Trophoblast cell (in vitro differentiated cells and primary cell): ENCODE results near the gene TXN.

Experiments
- DNase-seq, 2 donors: peaks; one replicate each; pipeline ENCODE4 v3.0.0-alpha.2; 2016
- H2AFZ ChIP-seq: 2 replicates; pipeline ENCODE4 v1.6.1; 2013; ENCODE audit warnings: low read length, moderate library complexity, mild to moderate bottlenecking; ENCODE audit not compliant: insufficient read depth, poor library complexity
- H2AK5ac ChIP-seq: 2 replicates; pipeline ENCODE4 v1.6.1; 2013; ENCODE audit warnings: mild to moderate bottlenecking, low read length
- H2BK120ac ChIP-seq: 2 replicates; pipeline ENCODE4 v1.6.1; 2013; ENCODE audit warnings: low read length, mild to moderate bottlenecking, moderate library complexity; ENCODE audit not compliant: insufficient read depth, poor library complexity
- H2BK12ac ChIP-seq: 2 replicates; pipeline ENCODE4 v1.6.1; 2013; ENCODE audit warnings: mild to moderate bottlenecking, low read length, moderate library complexity
- H2BK5ac ChIP-seq: 2 replicates; pipeline ENCODE4 v1.6.1; 2013; ENCODE audit warnings: low read length, low read depth, moderate library complexity, mild to moderate bottlenecking; ENCODE audit not compliant: poor library complexity
- H3K14ac ChIP-seq: 2 replicates; pipeline ENCODE4 v1.6.1; 2013; ENCODE audit warnings: mild to moderate bottlenecking, low read length
- H3K18ac ChIP-seq: 2 replicates; pipeline ENCODE4 v1.6.1; 2013; ENCODE audit warnings: mild to moderate bottlenecking, low read length
- H3K23ac ChIP-seq: 2 replicates; pipeline ENCODE4 v1.6.1; 2013; ENCODE audit warnings: low read length
- H3K27ac ChIP-seq: 2 replicates; pipeline ENCODE4 v1.5.1; 2013; ENCODE audit warnings: low read depth, mild to moderate bottlenecking, inconsistent platforms, low read length, moderate library complexity
- H3K27me3 ChIP-seq: 2 replicates; pipeline ENCODE4 v1.6.1; 2013; ENCODE audit warnings: inconsistent platforms, mild to moderate bottlenecking, low read length, moderate library complexity; ENCODE audit not compliant: insufficient read depth
- H3K36me3 ChIP-seq, 2 experiments: 1 replicate in 1 of 2; 2 replicates in 1 of 2; pipeline ENCODE4 v1.6.1; 2013; ENCODE audit warnings: low read length in 2 of 2, mild to moderate bottlenecking in 2 of 2, moderate library complexity in 1 of 2; ENCODE audit not compliant: insufficient read depth in 2 of 2, control insufficient read depth in 1 of 2
- H3K4ac ChIP-seq: 2 replicates; pipeline ENCODE4 v1.6.1; 2013; ENCODE audit warnings: low read depth, mild to moderate bottlenecking, low read length, moderate library complexity
- H3K4me1 ChIP-seq, 2 experiments: 1 replicate in 1 of 2; 2 replicates in 1 of 2; pipeline ENCODE4 v1.6.1; 2013; ENCODE audit warnings: low read length in 2 of 2, mild to moderate bottlenecking in 2 of 2, moderate library complexity in 1 of 2; ENCODE audit not compliant: insufficient read depth in 2 of 2, control insufficient read depth in 1 of 2
- H3K4me2 ChIP-seq: 2 replicates; pipeline ENCODE4 v1.6.1; 2013; ENCODE audit warnings: inconsistent platforms, mild to moderate bottlenecking, low read length, moderate library complexity
- H3K4me3 ChIP-seq: 2 replicates; pipeline ENCODE4 v1.5.1; 2013; ENCODE audit warnings: mild to moderate bottlenecking, low read depth, low read length, inconsistent platforms
- H3K79me1 ChIP-seq: one replicate; pipeline ENCODE4 v1.6.1; 2013; ENCODE audit warnings: low read length
- H3K79me2 ChIP-seq: 2 replicates; pipeline ENCODE4 v1.6.1; 2013; ENCODE audit warnings: low read length, mild to moderate bottlenecking; ENCODE audit not compliant: control insufficient read depth, insufficient read depth, poor library complexity
- H3K9ac ChIP-seq: 2 replicates; pipeline ENCODE4 v1.6.1; 2013; ENCODE audit warnings: mild to moderate bottlenecking, low read length
- H3K9me3 ChIP-seq: 2 replicates; pipeline ENCODE4 v1.6.1; 2013; ENCODE audit warnings: low read depth, mild to moderate bottlenecking, control low read depth, inconsistent platforms, low read length; ENCODE audit not compliant: insufficient read depth
- H4K12ac ChIP-seq: 2 replicates; pipeline ENCODE4 v1.6.1; 2013; ENCODE audit warnings: low read depth, mild to moderate bottlenecking, low read length, moderate library complexity
- H4K8ac ChIP-seq: 2 replicates; pipeline ENCODE4 v1.6.1; 2013; ENCODE audit warnings: low read depth, mild to moderate bottlenecking, low read length, moderate library complexity
- H4K91ac ChIP-seq: one replicate; pipeline ENCODE4 v1.6.1; 2013; ENCODE audit warnings: low read depth, mild to moderate bottlenecking, low read length, moderate library complexity
- WGBS: extraction: QIAGEN DNeasy Blood & Tissue Kit; methylation state at CpG from one replicate; pipeline ENCODE4 v1.1.7; 2013; ENCODE audit warnings: missing lambda C conversion rate; ENCODE audit not compliant: insufficient read length, insufficient coverage; ENCODE audit errors: extremely low coverage; 5-methylcytosine and 5-hydroxymethylcytosine counted together

Gene TXN

GRCh38 chr9:110257956-110258355, 1.6 kb upstream of the TXN start:
- H4K12ac ChIP-seq = no peak overlapping the region
- peaks cover 7 to 12% of the 10 kb centered on the region in 2 experiments for H3K4me1 ChIP-seq
- no peak overlapping the region for H2AFZ ChIP-seq
- no peak overlapping the region for H4K91ac ChIP-seq
- no peaks in the 10 kb centered on the region for H3K36me3 ChIP-seq
- no CpG with 5 or more reads among the region's 1 CpG for WGBS
- H4K8ac ChIP-seq = no peak overlapping the region
- peaks cover 15% of the 10 kb centered on the region for H3K79me1 ChIP-seq
- no peaks in the 10 kb centered on the region for H3K27me3 ChIP-seq
- no peak overlapping the region for H2BK120ac ChIP-seq
- no peak overlapping the region for H2BK12ac ChIP-seq
- no peak for DNase-seq
- no peak overlapping the region for H3K4me2 ChIP-seq
- no peak overlapping the region for H2BK5ac ChIP-seq
- H3K18ac ChIP-seq = no peak overlapping the region
- no peak overlapping the region for H3K9ac ChIP-seq
- no peak overlapping the region for H2AK5ac ChIP-seq
- H3K14ac ChIP-seq = no peak overlapping the region
- H3K9me3 ChIP-seq = peaks cover 4% of the 10 kb centered on the region
- H3K4me3 ChIP-seq = no peak overlapping the region
- no peak overlapping the region for H3K23ac ChIP-seq
- H3K27ac ChIP-seq = no peak overlapping the region
- H3K79me2 ChIP-seq = peaks cover 24% of the 10 kb centered on the region
- H3K4ac ChIP-seq = no peak overlapping the region

DNA sequence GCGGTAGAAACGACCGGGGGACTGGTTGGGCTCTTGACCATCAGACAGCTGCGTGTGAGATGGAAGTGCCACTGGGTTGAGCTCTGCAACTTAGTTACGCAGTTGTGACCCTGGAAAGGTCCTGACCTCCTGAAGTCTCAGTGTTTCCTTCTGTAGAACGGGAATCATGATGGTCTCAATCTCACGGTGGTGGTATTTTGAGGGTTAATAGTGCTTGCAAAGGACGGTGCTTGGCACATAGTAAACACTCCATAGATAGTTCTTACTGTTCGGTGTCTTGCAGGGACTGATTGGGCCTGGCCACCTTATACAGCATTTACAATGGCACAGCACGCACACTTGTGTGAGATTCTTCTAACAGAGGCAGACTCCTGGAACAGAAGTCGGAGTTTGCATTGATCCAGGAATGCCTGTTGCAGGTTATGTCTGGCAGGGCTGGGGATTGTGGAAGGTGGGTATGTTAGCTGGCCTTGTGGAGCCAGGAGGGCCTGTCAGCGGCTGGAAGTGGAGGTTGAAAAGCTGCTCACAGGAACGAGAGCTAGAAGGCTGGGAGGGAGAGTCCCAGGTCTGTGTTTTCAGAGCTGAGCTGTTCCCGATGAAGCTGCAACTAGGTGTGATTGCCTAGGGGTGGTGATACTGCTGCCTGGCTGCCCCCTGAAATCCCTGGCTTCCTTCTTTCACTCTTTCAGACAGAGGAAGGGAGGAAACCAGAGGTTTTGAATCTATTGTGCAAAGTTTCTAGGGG, 962 bp upstream of the TXN start:
- peak overlapping the region; percentile 80 for H3K18ac ChIP-seq
- H2BK5ac ChIP-seq = no peak overlapping the region
- no peak overlapping the region for H3K23ac ChIP-seq
- no peak overlapping the region for H2AK5ac ChIP-seq
- H3K14ac ChIP-seq = peak overlapping the region; percentile 97
- H3K4me2 ChIP-seq = peak overlapping the region; percentile 77
- H3K27ac ChIP-seq = no peak overlapping the region
- no peaks in the 10 kb centered on the region for H3K36me3 ChIP-seq
- H4K91ac ChIP-seq = no peak overlapping the region
- no CpG with 5 or more reads among the region's 14 CpGs for WGBS
- H3K27me3 ChIP-seq = no peaks in the 10 kb centered on the region
- peak overlapping the region; percentile 88 for H2BK12ac ChIP-seq
- H3K4me3 ChIP-seq = peak overlapping the region; percentile 91
- H4K12ac ChIP-seq = no peak overlapping the region
- peak overlapping the region; percentile 99 for H2AFZ ChIP-seq
- peaks cover 26% of the 10 kb centered on the region for H3K79me2 ChIP-seq
- H3K4me1 ChIP-seq = peaks cover 7 to 12% of the 10 kb centered on the region in 2 experiments
- H3K79me1 ChIP-seq = peaks cover 15% of the 10 kb centered on the region
- no peak for DNase-seq
- peaks cover 4% of the 10 kb centered on the region for H3K9me3 ChIP-seq
- H3K4ac ChIP-seq = no peak overlapping the region
- H2BK120ac ChIP-seq = peak overlapping the region; percentile 18
- peak overlapping the region; percentile 91 for H4K8ac ChIP-seq
- peak overlapping the region; percentile 60 for H3K9ac ChIP-seq

GRCh38 chr9:110255463-110256379, 586 bp downstream of the TXN start:
- peaks cover 4% of the 10 kb centered on the region for H3K9me3 ChIP-seq
- H2AFZ ChIP-seq = peak overlapping the region; percentile 55
- H2BK5ac ChIP-seq = peak overlapping the region; percentile 86
- peaks cover 26% of the 10 kb centered on the region for H3K79me2 ChIP-seq
- H3K18ac ChIP-seq = peak overlapping the region; percentile 91
- H3K4me2 ChIP-seq = peak overlapping the region; percentile 77
- H4K8ac ChIP-seq = peak overlapping the region; percentile 73
- no peak overlapping the region for H3K23ac ChIP-seq
- peak overlapping the region; percentile 91 for H3K4me3 ChIP-seq
- H4K12ac ChIP-seq = peak overlapping the region; percentile 55
- peak overlapping the region; percentile 71 for H3K27ac ChIP-seq
- peak in 1 of 2 donors; percentile 88 for DNase-seq
- peak overlapping the region; percentile 75 for H3K9ac ChIP-seq
- peak overlapping the region; percentile 60 for H3K14ac ChIP-seq
- peak overlapping the region; percentile 88 for H3K4ac ChIP-seq
- H3K27me3 ChIP-seq = no peaks in the 10 kb centered on the region
- peak overlapping the region; percentile 58 for H4K91ac ChIP-seq
- WGBS = no CpG with 5 or more reads among the region's 81 CpGs
- H2AK5ac ChIP-seq = peak overlapping the region; percentile 61
- H3K36me3 ChIP-seq = no peaks in the 10 kb centered on the region
- H3K4me1 ChIP-seq = peaks cover 7 to 12% of the 10 kb centered on the region in 2 experiments
- H2BK120ac ChIP-seq = peak overlapping the region; percentile 67
- no peak overlapping the region for H2BK12ac ChIP-seq
- H3K79me1 ChIP-seq = peaks cover 15% of the 10 kb centered on the region

DNA sequence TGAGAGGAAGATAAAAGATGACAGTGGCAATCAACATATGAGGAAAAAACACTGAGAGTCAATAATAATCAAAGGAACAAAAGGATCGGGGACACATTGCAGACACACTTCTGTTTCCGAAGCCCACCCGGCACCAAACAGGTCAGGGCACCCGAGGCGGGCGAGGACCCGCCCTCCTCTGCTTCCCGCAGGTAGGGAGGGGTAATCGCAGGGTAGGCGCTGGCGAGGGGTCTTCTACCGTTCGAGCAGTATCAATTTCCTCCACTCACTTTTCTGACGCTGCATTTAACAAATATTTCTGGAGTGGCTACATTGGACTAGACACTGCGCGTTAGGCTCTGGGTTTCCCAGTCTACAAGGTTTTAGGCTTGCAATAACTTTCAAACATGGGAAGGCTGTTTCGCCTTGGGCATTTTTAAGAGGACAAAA, 1.3 kb downstream of the TXN start:
- peak in 1 of 2 donors; percentile 75 for DNase-seq
- H3K79me1 ChIP-seq = peaks cover 15% of the 10 kb centered on the region
- no peak overlapping the region for H2BK5ac ChIP-seq
- H3K9ac ChIP-seq = peak overlapping the region; percentile 75
- no peak overlapping the region for H2BK12ac ChIP-seq
- no peak overlapping the region for H2AK5ac ChIP-seq
- no peak overlapping the region for H2BK120ac ChIP-seq
- WGBS = no CpG with 5 or more reads among the region's 17 CpGs
- H3K14ac ChIP-seq = no peak overlapping the region
- no peak overlapping the region for H4K91ac ChIP-seq
- no peak overlapping the region for H4K8ac ChIP-seq
- H3K18ac ChIP-seq = no peak overlapping the region
- H4K12ac ChIP-seq = no peak overlapping the region
- H3K9me3 ChIP-seq = peaks cover 4% of the 10 kb centered on the region
- peaks cover 7 to 12% of the 10 kb centered on the region in 2 experiments for H3K4me1 ChIP-seq
- H3K4me2 ChIP-seq = peak overlapping the region; percentile 77
- peak overlapping the region; percentile 91 for H3K4me3 ChIP-seq
- H3K79me2 ChIP-seq = peaks cover 26% of the 10 kb centered on the region
- H3K23ac ChIP-seq = no peak overlapping the region
- H3K4ac ChIP-seq = peak overlapping the region; percentile 35
- H3K36me3 ChIP-seq = no peaks in the 10 kb centered on the region
- no peaks in the 10 kb centered on the region for H3K27me3 ChIP-seq
- H3K27ac ChIP-seq = peak overlapping the region; percentile 71
- peak overlapping the region; percentile 20 for H2AFZ ChIP-seq
